ENCODE data around the gene SRC. TPM values are rescaled to one million over a fixed set of nuclear protein-coding genes. Genes with fewer than 3 reads are reported as not detected.

The SRC gene
- polyA plus RNA-seq, 1 experiment, result 13.9 TPM

- TF ChIP-seq CTCF (IDR thresholded peaks at IDR 0.05; ENCODE audit: low read depth, low read length), result no peak
- ChIA-PET CTCF (interaction anchor here (0.7 to 2.2 kb wide), 2 partner anchors 95 to 107 kb away, joined by 3 to 12 read pairs; no protein-coding TSS in a partner anchor), POLR2A (no interaction called here)
- Histone ChIP-seq H3K27ac (ENCODE audit: low read depth, low read length) (no peak overlapping the region), H3K27me3 (ENCODE audit: control insufficient read depth, insufficient read depth, low read length) (no peaks in the 10 kb centered on the region), H3K9me3 (ENCODE audit: control insufficient read depth, insufficient read depth, low read length) (no peaks in the 10 kb centered on the region), H3K4me3 (ENCODE audit: low read depth, low read length) (no peak overlapping the region)
- no peak for DNase-seq (ENCODE audit: low read depth, low spot score)
Observed at GRCh38 chr20:37377346-37378081, 31.6 kb downstream of the SRC start.

GRCh38 chr20:37378420-37378784 is 32.5 kb downstream of the SRC start:
- H3K9me3 ChIP-seq (ENCODE audit: control insufficient read depth, insufficient read depth, low read length), result no peaks in the 10 kb centered on the region
- no peak overlapping the region for H3K4me3 ChIP-seq (ENCODE audit: low read depth, low read length)
- no peaks in the 10 kb centered on the region for H3K27me3 ChIP-seq (ENCODE audit: control insufficient read depth, insufficient read depth, low read length)
- no peak for DNase-seq (ENCODE audit: low read depth, low spot score)
- no peak for TF ChIP-seq CTCF (IDR thresholded peaks at IDR 0.05; ENCODE audit: low read depth, low read length)
- H3K27ac ChIP-seq (ENCODE audit: low read depth, low read length), result peak overlapping the region; percentile 65
- ChIA-PET CTCF (interaction anchor here (2.2 kb wide), 1 partner anchor 96 kb away, joined by 12 read pairs; no protein-coding TSS in a partner anchor), POLR2A (no interaction called here)

GRCh38 chr20:37378785-37379598 is 33.1 kb downstream of the SRC start:
- Histone ChIP-seq H3K9me3 (ENCODE audit: control insufficient read depth, insufficient read depth, low read length) (no peaks in the 10 kb centered on the region), H3K27ac (ENCODE audit: low read depth, low read length) (peak overlapping the region; percentile 65), H3K27me3 (ENCODE audit: control insufficient read depth, insufficient read depth, low read length) (no peaks in the 10 kb centered on the region), H3K4me3 (ENCODE audit: low read depth, low read length) (no peak overlapping the region)
- ChIA-PET POLR2A (interaction anchor here (0.6 to 1.1 kb wide), 3 partner anchors 18 to 91 kb away, joined by 3 to 10 read pairs (median 3); no protein-coding TSS in a partner anchor), CTCF (interaction anchor here (0.6 to 2.9 kb wide), 4 partner anchors 96 to 176 kb away, joined by 3 to 12 read pairs (median 6); no protein-coding TSS in a partner anchor)
- no peak for DNase-seq (ENCODE audit: low read depth, low spot score)
- TF ChIP-seq CTCF (IDR thresholded peaks at IDR 0.05; ENCODE audit: low read depth, low read length), result no peak

GRCh38 chr20:37379967-37380828 is 34.3 kb downstream of the SRC start:
- Histone ChIP-seq H3K27ac (ENCODE audit: low read depth, low read length) (no peak overlapping the region), H3K4me3 (ENCODE audit: low read depth, low read length) (no peak overlapping the region), H3K27me3 (ENCODE audit: control insufficient read depth, insufficient read depth, low read length) (no peaks in the 10 kb centered on the region), H3K9me3 (ENCODE audit: control insufficient read depth, insufficient read depth, low read length) (no peaks in the 10 kb centered on the region)
- ChIA-PET CTCF (interaction anchor here (0.6 to 2.9 kb wide), 3 partner anchors 98 to 110 kb away, joined by 3 to 8 read pairs (median 4); no protein-coding TSS in a partner anchor), POLR2A (interaction anchor here (0.6 to 1.1 kb wide), 4 partner anchors 17 to 158 kb away, joined by 3 to 10 read pairs (median 3); no protein-coding TSS in a partner anchor)
- no peak for TF ChIP-seq CTCF (IDR thresholded peaks at IDR 0.05; ENCODE audit: low read depth, low read length)
- DNase-seq (ENCODE audit: low read depth, low spot score), result no peak

Data from AG04450 (cell line).